Activated CD8-positive, alpha-beta memory T cell treated with anti-CD3 and anti-CD28 coated beads, Interleukin-2, amount 50 U/mL, for 24 hours (primary cell): Measurements from ENCODE around the gene C2orf80.
"Not testable (repeated sequence)": the region's sequence is repeated elsewhere in the genome, so short reads cannot be mapped to it uniquely, and the experiment has no call there.

Experiments
- DNase-seq: peaks from one replicate; pipeline ENCODE4 v3.0.0-alpha.2; 2020; ENCODE audit errors: extremely low read depth

Gene C2orf80

GRCh38 chr2:208179028-208179609, 10.7 kb downstream of the C2orf80 start:
- no peak for DNase-seq

- no peak for DNase-seq
Measured at GRCh38 chr2:208175840-208176153, 14.0 kb downstream of the C2orf80 start.

GRCh38 chr2:208175069-208175839, 14.6 kb downstream of the C2orf80 start:
- peak; percentile 26 for DNase-seq

GRCh38 chr2:208174144-208174543, 15.7 kb downstream of the C2orf80 start:
- no peak for DNase-seq

GRCh38 chr2:208172125-208172524, 17.7 kb downstream of the C2orf80 start:
- DNase-seq: no peak

DNA sequence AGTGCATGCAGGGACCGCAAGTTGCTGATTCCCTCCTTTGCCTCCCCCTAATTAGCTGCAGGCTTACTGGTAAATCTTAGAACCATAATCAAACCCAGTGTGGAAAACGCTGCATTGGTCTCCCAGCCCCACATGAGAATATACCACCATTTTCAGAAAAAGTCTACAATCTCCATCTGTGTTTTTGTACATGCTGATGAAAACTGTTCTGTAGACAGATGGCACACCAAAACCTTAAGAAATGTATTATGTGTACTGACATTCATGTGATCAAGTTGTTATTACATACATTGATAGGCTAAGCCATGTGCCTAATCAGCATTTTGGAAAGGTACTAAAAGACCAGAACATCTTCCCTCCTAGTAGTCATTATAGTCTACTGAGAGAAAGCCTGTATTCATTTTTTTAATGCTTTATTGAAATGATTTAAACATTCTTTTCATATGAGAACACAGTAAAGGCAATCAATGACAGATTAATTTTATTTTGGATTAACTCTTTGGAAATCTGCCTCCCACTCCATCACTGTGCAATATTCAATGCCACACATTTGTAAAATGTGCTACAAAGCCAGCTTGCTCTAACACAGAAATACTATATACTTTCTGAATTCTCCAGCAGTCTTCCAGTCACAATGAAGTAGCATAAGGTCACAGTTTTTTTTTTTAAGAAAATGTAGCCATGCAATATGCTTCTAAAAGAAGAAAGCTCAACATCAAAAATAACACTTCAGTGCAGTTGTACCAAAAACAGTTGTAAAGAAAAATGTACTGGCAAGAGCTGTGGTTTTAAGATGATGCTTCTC, 24.7 kb downstream of the C2orf80 start:
- DNase-seq: no peak

GRCh38 chr2:208163489-208163888, 26.3 kb downstream of the C2orf80 start, which contains the start of gene CRYGA:
Gene CRYGA, minus strand, starts transcription at chr2:208163589. Its CDS starts 33 bp downstream, at chr2:208163556.
- no peak for DNase-seq

DNA sequence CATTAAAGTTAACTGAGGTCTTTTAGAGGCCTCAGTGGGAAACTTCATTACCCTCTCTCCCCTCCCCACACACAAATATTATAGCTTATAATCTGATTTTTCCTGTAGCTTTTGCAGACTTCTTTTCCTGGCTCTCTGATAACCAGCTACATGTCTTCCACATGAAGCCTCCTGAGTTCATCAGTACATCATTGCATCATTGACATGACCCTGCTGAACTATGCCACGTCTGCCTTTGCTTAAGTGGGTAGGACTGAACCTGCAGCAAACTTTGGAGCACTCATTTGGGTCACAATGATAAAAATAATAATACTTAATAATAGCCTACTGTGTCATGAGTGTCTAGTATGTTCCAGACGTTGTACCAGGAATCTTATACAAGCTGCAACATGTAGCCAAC, 33.4 kb downstream of the C2orf80 start:
- no peak for DNase-seq

DNA sequence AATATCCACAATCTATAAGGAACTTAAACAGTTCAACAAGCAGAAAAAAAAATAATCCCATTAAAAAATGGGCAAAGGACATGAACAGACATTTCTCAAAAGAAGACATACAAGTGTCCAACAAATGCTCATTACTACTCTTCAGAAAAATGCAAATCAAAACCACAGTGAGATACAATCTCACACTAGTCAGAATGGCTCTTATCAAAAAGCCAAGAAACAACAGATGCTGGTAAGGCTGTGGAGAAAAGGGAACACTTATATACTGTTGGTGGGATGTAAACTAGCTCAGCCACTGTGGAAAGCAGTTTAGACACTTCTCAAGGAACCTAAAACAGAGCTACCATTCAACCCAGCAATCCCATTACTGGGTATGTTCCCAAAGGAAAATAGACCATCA, 36.7 kb downstream of the C2orf80 start:
- DNase-seq: no peak

- no peak for DNase-seq
Measured at GRCh38 chr2:208150956-208151355, 38.9 kb downstream of the C2orf80 start.

- no peak for DNase-seq
Measured at GRCh38 chr2:208150094-208150493, 39.7 kb downstream of the C2orf80 start.

DNA sequence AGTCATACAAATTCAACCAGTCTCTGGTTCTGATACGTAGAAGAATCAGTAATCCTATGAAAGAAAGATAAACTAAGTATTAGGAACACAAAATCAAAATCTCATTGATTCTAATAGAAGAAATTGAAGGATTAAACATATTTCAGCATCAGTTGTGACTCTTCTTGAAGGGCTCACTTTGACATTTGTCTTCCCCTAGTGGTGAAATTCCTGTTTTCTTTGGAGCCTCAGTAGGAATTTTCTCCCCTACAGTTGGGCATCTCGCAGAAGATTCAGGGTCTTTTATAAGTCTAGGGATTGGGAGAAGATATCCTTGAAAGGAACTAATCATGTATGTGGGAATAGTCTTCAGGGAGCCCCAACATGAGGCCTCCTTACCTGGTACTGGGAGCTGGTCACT, 41.0 kb downstream of the C2orf80 start:
- no peak for DNase-seq

GRCh38 chr2:208147759-208148158, 42.1 kb downstream of the C2orf80 start:
- no peak for DNase-seq

DNA sequence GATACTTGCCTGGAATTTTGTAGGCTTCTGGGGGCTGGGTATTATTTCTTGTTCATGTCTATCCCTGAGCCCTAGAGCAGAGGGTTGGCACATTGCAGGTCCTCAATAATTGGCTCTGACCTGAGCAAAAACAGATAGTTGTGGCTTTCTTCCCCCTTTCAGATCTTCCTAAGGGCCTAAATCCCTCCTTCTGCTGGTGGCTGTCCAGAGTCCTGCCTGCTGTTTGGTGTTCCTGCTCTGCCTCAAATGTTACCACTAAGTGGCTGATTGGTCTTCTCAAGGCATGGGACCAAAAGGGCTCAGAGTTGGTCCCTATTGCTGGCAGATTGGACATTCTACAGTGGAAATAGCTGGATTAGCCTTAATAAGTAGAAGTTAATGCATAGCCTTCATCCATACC, 42.8 kb downstream of the C2orf80 start:
- DNase-seq: no peak

GRCh38 chr2:208146006-208146405, 43.8 kb downstream of the C2orf80 start, which contains the start of gene CRYGB:
Gene CRYGB, minus strand, starts transcription at chr2:208146158. Its CDS starts 38 bp downstream, at chr2:208146120.
- DNase-seq: no peak

DNA sequence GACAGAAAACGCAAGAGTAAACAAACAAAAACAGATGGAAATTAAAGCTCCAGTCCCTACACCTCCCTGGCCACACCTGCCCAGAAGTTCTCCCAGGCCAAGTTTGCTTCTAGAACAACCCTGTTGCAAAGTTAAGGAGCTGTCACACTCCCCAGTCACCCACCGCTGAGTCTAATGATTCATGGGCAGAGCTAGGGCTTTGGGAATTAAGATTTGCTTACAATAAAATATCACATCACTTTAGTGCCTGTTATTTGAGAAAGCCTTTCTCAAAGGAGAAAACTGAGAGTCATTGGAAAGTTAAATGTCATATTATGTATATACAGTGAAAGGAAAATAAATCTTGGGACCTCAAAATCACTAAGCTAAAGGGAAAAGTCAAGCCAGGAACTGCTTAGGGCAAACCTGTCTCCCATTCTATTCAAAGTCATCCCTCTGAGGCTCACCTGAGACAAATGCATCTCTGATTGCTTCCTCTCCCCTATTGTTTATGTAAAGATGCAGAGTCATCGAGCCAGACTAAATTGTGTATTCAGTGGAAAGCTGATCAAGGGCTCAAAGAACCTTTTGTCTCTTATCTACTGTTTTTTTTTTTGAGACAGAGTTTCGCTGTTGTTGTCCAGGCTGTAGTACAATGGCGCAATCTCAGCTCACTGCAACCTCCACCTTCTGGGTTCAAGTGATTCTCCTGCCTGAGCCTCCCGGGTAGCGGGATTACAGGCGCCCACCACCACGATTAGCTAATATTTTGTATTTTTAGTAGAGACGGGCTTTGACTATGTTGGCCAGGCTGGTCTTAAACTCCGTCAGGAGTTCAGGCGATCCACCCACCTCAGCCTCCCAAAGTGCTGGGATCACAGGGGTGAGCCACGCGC, 46.7 kb downstream of the C2orf80 start:
- no peak for DNase-seq

DNA sequence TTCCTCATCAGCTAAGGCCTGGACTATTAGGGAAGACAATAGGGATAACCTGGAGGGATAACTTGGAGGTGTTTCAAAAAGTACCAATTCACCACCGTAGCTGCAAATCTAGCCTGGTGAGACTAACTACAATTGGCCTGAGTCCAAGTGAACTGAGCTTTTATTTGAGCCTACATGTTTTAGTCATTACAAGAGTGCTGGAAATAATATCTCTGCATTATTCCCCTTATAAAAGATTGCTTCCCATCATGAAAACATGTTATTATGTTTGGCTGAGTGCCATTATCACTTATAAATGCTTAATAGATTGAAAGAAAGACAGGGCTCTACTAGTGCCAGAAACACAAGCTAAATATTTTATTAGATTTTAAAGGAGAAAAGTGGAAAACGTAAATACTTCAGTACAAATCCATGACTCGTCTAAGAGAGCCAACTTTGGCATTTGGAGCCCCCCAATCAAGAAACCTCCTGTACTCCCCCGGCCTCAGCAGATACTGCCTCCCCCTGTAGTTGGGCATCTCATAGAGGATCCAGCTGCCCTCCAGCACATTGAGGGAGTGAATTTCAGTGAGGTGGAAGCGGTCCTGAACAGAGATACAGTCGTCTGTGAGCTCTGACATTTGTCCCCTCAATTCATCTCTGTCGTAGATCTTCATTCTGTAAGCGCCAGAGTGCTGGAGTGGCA, 47.4 kb downstream of the C2orf80 start:
- DNase-seq: no peak

DNA sequence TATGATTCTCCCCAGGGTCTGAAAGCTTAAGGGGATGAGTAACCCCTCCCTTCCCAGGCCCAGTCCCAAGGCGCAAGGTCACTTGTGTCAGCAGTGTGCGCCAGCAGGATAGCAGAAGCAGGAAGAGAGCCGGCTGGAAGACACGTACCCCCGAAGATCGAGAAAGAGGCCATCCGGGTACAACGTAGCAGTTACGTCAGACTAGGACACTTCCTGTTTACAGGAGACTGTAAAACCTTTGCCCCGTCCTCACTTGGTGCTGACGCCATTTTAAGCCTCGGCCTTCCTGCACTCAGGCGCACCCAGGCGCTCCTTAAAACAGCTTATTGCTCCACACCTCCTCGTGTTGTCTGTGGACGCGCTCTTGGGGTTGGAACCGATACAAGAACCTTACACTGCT, 50.4 kb downstream of the C2orf80 start:
- DNase-seq: no peak

- DNase-seq: not testable (repeated sequence)
Measured at GRCh38 chr2:208138334-208138733, 51.5 kb downstream of the C2orf80 start.

GRCh38 chr2:208136716-208137094, 53.1 kb downstream of the C2orf80 start:
- DNase-seq: no peak
